ENCODE results near the gene ZNF787.

- TF ChIP-seq, protein P1, sequence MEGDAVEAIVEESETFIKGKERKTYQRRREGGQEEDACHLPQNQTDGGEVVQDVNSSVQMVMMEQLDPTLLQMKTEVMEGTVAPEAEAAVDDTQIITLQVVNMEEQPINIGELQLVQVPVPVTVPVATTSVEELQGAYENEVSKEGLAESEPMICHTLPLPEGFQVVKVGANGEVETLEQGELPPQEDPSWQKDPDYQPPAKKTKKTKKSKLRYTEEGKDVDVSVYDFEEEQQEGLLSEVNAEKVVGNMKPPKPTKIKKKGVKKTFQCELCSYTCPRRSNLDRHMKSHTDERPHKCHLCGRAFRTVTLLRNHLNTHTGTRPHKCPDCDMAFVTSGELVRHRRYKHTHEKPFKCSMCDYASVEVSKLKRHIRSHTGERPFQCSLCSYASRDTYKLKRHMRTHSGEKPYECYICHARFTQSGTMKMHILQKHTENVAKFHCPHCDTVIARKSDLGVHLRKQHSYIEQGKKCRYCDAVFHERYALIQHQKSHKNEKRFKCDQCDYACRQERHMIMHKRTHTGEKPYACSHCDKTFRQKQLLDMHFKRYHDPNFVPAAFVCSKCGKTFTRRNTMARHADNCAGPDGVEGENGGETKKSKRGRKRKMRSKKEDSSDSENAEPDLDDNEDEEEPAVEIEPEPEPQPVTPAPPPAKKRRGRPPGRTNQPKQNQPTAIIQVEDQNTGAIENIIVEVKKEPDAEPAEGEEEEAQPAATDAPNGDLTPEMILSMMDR (IDR thresholded peaks at IDR 0.05; ENCODE audit: low read depth, low read length) = no peak
- no peak for TF ChIP-seq EZH2phosphoT487 (IDR thresholded peaks at IDR 0.05; ENCODE audit: low read depth)
Observed at GRCh38 chr19:56118666-56119581, 2.2 kb downstream of the ZNF787 start.

Data from OCI-LY3 (cell line).